GM21423 (cell line): Measurements from ENCODE around the gene A3GALT2.

Experiments used
- ATAC-seq: cut with Tn5 transposase; IDR thresholded peaks from one replicate; pipeline ENCODE4 v1.9.1; 2021; ENCODE audit warnings: mild to moderate bottlenecking, moderate library complexity; ENCODE audit not compliant: unreplicated experiment

The A3GALT2 gene

DNA sequence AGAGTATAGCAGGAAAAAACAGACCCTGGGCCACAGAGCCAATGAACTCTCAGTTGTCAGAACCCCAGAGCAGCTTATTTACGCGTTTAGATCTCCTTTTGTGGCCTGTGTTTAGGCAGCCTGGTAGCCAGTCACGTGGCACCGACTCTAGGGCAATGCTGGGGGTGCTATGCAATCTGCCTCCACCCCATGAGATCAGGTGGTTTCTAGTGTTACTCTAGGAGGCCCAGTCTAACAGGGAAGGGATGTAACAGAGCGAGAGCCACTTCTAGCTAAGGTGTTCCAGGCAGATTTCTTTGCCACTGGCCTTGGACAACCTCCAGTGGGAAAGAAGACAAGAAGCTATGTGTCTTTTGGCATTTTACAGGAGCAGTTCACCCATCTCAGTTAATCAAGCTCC lies 12.0 kb upstream of the A3GALT2 start:
- no peak for ATAC-seq

DNA sequence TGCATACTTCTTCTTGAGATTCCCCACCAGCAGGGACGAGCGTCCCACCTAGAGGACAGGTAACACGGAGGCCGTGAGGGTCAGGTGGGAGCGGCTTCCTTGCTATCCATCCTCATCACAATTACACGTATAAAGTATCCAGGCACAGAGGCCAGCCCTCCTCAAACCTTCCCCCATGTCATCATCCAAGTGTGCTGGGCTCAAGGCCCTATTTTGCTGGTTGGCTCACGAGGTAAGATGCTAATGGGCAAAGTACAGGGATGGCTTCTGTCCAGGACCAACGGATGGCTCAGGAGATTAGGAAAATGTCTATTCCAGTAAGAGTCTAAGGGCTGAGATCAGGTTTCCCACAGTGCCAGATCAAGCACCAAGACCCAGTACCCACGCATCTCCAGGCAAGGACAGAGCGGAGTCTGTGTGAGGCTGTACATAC lies 11.5 kb upstream of the A3GALT2 start:
- ATAC-seq: no peak

DNA sequence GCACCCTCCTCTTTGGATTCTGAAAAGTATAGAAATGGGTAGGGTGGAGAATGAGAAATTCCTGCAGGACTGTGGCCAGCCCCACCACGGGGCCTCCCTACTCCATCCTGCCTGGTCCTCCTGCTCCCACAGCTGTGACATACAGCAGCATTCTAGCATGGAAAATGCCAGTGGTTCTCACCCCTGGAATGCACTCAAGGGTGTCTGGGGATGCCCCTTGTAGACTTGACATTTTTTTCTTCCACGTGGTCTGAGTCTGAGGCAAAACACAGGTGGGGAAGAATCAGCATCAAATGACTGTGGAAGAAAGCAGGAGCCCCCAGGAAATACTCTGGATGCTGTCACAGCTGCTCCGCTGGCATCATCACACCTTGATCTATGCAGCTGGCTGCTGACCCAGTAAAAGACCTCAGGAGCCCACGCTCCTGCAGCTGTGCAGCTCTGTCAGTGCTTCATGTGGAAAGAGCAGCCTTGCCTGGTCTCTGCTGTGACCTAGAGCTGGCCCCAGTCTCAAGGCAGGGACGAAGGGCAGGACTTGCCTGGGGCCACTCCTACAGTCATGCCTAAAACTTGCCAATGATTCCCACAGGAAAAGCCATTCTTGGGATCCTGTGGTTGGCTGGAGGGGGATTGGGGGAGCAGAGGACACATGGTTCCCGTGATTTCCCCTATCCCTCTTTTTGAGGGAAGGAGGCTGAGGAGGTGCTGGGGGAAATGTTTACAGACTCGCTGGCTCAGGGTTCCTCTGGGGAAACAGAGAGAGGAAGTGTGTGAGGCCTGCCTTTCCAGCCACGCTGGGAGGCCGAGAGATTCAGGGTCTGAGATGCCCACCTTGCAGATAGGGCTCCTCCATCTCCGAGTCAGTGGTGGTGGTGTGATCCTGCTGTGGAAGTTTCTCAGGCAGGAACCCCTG lies 10.8 kb upstream of the A3GALT2 start:
- ATAC-seq: no peak

DNA sequence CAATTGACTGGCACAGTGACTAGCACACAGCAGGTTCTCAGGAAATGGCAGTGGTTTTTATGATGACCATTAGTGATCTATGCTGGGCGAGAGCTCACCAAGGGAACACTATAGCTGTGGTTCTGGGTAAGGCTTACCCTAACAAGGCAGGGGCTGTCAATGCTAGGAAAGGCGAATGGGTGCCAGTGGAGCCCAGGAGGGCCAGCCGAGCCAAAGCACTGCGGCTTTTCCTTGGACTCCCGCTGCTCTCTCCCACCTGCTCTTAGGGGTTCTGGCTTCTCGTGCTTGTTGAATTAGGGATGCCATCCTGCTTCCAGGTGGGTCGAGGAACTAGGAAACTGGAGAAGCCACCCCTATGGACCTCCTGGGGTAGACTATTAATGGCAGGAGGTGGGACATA lies 10.0 kb upstream of the A3GALT2 start:
- ATAC-seq: no peak

DNA sequence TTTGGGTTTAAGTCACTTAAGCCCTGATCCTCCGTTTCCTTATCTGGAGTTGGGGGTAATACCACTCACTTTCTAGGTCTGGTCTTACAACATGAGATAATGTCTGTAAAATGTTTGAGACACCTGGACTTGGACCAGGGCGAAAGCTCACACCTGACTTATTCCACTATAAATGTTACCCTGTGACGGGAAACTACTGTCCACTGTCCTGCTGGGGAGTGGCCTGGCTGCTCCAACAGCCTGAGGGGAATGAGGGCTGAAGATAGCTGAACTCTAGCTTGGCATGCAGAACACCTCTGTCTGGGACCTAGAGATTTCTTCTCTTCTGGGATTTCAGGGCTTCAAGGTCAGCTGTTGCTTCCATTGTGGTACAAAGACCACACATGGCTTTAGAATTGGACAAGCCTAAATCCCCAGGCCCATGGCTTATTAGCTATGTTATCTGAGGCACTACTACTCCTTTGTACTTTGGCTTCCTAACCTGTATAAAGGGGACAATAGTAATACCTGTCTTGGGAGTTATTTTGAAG lies 9.5 kb upstream of the A3GALT2 start:
- ATAC-seq: no peak

DNA sequence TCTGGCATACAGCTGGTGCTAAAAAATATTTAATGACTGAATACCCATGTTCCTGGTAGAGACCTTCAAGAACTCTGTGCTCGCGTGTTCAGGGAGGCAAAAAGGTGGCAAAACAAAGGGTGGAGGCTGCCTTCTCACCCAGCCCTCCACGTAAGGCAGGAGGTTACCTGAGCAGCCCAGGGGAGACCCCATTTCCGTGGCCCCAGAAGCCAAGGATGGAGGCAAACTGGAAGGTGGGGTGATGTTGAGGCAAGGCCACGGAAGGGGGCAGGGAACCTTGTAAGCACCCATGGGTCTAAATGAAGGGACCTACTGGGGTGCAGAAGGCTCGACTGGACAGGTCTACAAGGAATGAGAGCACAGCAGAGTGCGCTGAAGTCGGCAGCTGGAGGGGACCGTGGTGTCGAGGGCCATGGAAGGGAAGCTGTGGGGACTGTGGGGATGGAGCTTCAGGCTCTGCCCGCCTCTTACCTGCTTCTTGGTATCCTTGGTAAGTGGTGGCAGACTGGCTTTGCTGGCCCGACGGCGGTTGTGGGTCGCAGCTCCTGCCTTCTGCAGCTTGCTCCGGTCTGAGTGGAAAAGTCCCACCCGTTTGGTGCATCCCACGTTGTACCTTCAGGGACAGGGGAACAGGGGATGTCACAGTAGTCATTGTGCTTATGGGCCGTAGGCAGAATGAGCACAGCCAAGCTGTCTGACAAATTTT lies 8.9 kb upstream of the A3GALT2 start:
- ATAC-seq: no peak

DNA sequence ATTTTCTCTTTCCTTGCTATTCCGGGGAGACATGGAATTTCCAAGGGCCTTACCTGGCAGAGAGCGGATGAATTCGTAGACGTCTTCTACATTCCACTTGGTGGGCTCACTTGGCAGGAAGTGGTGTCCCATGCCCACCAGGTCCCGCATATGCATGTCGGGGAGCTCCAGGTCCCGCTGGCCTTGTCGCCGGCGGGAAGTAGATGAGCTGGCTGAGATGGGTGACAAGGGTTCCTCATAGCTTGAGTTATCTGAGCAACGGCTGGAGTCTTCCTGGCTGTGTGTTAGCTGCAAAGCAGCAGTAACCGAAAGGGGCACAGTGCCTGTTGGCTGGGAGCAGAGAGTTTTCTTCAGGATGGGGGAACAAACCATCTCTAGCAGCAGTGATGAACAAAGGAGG lies 7.9 kb upstream of the A3GALT2 start:
- no peak for ATAC-seq

DNA sequence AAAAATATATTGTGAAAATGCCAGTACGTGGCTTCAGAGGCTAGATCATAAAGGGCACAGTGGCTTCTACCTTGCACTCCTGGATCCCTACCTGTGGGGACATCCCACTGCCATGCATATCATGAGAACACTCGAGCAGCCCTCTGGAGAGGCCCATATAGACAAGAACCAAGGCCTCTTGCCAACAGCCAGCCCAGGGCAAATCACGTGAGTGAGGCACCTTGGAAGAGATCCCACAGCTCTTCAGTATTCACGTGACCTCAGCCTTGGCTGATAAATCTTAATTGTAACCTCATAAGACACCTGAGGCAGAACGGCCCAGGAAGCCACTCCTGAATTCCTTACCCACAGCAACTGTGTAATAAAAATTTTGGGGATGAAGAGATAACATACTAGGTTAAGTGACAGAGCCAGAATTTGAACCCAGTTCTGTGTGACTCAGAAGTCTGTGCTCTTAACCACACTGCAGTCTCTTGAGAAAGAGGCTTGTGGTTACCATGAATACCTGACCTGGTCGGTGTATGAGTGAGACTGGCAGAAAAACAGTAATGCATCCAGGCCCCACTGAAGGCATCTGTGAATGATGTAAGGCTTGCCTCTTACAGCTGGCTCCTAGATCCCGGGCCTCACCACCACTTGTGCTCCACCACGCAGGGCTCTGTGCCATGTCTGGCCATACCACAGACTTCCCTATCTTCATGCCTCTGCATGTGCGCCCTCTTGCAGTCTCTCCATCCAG lies 6.9 kb upstream of the A3GALT2 start:
- no peak for ATAC-seq

DNA sequence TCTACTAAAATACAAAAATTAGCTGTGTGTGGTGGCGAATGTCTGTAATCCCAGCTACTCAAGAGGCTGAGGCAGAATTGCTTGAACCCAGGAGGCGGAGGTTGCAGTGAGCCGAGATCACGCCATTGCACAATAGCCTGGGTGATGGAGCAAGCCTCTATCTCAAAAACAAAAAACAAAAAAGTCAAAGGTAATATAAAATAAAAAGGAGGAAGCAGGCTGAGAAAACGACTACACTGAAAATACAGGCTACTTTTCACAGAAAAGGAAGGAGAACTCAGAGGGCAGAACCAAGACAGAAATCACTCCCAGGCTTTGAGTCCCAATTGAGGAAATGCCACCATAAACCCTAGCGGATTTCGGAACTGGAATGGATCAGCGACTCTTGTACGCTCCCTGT lies 5.9 kb upstream of the A3GALT2 start:
- no peak for ATAC-seq

DNA sequence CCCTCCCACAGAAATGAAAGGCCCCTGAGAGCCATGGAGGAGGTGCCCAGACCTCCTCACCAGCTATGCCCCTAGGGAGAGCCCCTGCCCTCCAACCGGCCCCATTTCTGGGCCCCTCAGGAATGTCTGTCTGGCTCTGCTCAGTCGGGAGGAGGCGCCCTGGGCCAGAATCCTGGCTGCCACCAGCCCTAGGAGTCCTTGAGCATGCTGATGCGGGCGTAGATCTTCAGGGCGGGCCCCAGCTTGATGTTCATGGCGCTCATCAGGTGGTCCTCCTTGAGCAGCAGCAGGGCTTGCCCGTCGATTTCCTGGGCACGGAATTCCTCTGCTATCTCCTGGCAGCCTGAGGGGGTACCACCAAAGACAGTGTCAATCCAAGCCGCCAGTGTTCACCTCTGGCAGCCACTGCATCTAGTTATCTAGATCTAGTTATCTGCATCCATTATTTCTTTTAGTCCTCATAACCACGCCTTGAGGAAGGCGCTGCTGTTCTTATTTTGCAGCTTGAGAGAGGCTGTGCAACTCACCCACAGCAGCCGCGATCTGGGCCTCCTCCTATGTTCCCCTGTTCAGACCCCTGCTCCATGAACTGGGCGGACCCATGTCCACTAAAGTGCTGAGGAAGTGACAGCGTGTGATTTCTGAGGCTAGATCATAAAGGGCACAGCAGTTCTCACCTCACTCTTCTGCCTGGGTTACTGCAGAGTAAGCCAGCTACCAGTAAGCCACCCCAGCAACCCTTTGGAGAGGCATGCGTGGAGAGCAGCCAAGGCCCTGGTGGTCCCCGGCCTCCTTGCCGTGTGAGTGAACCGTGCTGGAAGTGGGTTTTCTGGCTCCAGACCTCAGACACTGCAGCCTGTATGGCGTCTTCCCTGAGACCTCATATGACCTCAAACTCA lies 4.0 kb upstream of the A3GALT2 start:
- no peak for ATAC-seq

DNA sequence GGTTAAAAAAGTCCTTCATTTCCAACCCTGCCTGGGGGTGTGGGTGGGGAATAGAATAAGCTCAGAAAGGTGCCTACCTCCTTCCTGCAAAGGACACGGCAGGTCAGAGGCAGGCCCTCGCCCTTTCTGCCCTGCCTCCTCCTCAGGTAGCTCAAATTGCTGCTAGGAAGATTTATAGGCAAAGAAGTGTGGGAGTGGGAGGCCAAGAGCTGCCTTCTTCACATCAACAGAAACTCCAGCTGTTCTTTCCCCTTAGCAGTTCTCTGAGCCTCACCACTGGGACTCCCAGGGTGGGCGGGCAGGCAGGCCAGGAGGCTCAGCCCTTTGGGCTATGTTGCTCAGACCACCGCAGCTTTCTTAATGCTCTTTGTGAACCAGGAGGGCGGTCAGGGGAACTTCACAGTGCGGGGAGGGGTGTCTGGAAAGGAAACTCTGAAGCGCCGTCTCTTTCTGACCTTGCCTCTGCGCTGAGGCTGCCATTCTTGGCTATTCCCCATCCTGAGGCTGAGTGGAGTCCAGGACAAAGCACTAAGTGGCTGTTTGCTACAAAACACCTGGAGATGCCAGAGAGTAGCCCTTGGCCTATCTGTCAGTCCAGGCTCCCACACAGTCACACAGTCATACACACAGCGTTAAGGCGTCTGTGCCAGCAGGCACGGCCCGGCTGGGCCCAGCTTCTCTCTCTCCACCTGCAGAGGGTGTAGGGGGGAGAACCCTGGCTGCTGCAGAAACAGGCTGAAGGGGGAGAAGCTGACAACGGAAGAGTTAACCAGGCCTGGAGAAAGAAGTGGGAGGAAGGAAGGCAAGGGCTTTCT lies 3.0 kb upstream of the A3GALT2 start:
- ATAC-seq: no peak

DNA sequence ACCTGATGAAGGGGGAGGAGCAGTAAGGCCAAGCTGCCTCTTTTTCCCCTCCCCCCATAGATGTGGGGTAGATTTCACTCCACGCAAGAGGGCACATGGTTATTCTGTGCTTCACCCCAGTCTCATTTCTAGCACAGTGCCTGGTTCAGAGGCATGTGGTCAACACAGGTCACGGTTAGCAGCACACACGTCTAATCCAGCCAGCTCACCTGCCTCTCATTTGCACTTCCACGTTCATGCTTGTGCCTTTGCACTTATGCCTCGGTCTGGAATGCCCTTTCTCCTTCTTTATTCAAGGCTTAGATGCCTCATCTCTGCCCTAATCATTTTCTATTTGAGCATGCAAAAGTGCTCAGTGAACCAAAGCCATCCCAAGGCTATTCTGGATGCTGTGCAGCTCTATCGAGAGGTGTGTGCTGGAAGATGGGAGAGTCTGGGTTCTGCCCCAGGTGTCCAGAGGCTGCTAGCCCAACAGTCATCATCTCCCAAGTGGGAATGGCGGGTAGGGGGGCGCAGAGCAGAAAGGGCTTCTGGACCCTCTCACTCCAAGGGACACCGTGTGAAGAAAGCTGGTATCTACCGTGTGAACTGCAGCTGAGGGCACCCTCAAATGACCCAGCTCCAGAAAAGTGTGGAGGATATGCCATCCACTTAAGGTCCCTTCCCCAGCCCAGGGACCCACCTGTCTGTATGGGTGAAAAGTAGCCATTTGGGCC lies 2.1 kb upstream of the A3GALT2 start:
- ATAC-seq: no peak

DNA sequence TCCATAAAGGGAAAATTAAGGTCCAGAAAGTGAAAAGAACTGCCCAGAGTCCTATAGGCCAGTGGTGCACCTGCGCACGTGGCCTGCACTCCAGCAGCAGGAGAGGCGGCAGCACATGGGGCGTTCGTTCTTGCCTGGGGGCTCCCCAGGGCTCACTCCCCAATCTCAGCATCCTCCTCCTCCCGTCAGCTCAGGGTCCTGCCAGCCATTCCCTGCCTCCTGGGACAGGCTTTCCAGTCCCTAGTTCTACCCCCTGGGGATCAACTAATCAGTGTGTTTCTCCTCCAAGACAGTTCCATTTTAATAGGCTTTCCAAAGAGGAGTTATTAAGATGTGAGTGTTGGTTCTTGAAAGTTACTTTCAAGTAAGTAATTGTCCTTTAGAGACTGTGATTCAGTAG lies 1.2 kb upstream of the A3GALT2 start:
- no peak for ATAC-seq

DNA sequence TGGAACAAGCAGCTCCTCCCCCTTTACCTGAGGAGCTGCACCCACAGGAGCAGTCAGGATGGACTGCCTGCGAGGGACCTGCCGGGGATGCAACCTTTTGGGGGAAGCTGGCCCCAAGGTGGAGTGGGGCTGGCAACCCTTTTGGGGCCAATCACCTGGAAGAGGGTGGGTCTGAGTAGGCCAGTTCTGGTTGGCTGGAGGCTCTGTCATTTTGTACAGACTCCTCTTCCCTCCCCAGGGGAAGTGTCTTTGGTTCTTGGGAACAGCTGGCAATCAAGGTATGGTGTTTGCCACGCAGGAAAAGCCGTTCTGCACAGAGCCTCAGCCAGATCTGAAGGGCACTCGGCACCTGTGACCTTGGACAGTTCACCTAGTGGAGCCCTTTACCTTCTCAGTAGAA lies 280 bp upstream of the A3GALT2 start:
- no peak for ATAC-seq

DNA sequence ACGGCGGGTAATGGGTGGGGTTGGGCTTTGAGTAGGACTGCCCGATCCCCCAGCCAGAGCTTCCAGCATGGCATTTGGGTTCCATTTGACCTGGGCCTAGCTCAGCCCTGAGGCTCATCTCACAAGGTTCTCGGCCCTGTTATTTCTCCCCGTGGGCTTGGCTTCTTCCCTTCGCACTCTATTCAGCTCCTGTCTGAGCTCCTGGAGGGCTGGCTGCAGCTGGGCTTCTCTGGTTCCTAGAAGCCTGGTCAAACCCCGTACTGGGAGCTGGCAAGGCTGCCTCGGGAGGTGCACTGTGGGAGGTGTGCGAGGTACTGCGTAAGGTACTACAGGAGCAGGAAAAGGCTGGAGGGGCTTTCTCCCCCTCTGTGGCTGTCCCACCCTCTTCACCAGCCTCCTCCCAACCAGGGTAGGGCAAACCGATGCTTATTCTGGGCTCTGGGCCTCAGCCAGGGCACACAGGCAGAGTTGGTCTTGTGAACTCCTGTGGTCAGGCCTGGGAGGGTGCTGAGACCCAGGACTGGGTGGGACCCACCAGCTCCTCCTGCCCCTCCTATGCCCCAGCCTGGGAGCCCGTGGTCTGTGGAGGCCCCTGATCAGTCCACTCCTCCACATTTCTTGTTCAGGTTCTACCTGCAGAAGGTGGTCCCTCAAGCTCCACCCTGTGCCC lies 814 bp downstream of the A3GALT2 start:
- no peak for ATAC-seq

DNA sequence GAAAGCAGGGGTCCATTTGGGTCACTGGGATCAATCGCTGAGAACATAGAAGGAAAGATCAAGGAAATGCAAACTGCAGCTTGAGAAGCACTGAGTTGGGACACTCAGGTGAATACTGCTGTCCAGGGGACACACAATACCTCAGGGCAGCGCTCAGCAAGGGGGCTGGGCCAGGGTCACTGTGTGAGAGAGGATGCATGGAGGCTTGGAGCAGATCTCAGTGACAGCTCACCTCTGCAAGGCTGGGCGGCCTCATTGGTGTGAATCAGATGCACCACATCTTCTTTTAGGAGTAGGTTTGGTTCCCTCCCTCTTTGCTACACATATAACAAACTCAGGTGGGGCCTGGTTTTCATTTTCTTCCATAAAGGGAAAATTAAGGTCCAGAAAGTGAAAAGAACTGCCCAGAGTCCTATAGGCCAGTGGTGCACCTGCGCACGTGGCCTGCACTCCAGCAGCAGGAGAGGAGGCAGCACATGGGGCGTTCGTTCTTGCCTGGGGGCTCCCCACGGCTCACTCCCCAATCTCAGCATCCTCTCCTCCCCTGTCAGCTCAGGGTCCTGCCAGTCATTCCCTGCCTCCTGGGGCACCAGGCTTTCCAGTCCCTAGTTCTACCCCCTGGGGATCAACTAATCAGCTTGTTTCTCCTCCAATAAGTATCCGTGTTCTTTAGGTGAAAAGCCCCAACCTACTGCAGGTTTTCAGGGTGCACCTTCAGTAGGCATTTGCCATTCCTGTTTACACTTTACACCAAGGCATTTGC lies 1.5 kb downstream of the A3GALT2 start:
- ATAC-seq: no peak

DNA sequence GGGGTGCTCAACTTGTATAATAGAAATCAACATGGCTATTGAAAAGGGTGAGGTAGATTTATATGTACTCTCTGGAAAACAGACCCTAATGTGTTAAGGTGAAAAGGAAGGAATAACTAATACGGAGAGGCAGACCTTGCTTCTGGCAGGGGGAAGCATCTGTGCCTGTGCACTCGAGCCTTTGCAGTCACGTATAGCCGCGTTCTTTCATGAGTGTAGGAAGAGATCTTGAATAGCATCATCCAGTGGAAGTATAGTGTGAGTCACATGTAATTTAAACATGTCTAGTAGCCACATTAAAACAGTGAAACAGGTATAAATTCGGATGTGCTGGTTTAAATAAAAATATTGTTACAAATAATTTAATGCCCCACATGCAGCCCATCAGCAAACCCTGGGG lies 3.0 kb downstream of the A3GALT2 start:
- ATAC-seq: no peak

DNA sequence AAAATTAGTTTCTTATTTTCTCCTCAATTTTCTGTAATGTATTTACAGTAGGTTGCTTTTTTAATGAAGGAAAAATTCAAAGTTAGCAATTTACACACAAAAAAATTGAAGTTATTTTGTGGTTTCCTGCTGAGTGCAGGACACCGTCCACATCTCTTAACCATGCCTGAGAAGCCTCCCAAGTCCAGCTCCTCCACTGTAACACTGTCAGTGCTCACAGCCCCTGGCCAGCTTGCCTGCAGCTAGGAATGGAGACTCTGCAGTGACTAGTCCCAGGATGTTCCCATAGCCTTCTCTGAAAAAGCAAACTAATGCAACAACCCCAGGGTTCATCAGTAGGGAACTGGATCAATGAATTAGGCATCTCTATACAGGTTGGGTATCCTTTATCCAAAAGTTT lies 3.5 kb downstream of the A3GALT2 start:
- no peak for ATAC-seq
